Measurements from ENCODE around the gene CCDC146.

DNA sequence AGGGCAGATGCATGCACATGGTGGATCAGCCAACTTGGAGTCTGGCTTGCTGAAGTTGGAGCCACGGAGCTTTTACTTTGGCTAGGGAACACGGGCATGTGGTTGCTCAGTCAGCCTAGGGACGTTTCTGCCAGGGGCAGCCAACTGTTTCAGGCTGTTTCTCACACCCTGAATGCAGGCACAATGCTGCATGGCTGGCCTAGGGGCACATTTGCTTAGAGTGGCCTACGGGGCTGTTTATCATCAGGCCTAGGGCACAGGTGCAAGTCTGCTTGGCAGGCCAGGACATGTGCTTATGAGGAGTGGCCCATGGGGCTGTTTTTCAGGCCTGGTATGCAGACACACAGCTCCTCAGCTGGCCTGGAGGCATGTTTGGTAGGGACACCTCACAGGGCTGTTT is 186.4 kb downstream of the CCDC146 start:
- TF ChIP-seq, protein P1, sequence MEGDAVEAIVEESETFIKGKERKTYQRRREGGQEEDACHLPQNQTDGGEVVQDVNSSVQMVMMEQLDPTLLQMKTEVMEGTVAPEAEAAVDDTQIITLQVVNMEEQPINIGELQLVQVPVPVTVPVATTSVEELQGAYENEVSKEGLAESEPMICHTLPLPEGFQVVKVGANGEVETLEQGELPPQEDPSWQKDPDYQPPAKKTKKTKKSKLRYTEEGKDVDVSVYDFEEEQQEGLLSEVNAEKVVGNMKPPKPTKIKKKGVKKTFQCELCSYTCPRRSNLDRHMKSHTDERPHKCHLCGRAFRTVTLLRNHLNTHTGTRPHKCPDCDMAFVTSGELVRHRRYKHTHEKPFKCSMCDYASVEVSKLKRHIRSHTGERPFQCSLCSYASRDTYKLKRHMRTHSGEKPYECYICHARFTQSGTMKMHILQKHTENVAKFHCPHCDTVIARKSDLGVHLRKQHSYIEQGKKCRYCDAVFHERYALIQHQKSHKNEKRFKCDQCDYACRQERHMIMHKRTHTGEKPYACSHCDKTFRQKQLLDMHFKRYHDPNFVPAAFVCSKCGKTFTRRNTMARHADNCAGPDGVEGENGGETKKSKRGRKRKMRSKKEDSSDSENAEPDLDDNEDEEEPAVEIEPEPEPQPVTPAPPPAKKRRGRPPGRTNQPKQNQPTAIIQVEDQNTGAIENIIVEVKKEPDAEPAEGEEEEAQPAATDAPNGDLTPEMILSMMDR (IDR thresholded peaks at IDR 0.05), result no peak
- TF ChIP-seq EP300 (IDR thresholded peaks at IDR 0.05) (no peak), POLR2A (IDR thresholded peaks at IDR 0.05) (no peak)

Measured in suprapubic skin (tissue), 3 donors.